A673 (cell line): ENCODE data around the gene RICTOR.

Experiments used
- EZH2 ChIP-seq: fragments of 200-600 bp; sonication (generic); IDR thresholded peaks from 2 replicates; pipeline ENCODE4 v1.6.1; 2017; ENCODE audit warnings: borderline replicate concordance, low read depth, mild to moderate bottlenecking, mixed read lengths, antibody characterized with exemption, low read length; ENCODE audit not compliant: poor library complexity, severe bottlenecking
- TF ChIP-seq, protein P1 (sequence below): fragments of 300-800, 200-600 bp; sonication (generic); conservative IDR thresholded peaks from 2 replicates; pipeline ENCODE4 v1.5.1; 2017; ENCODE audit warnings: low read depth, mild to moderate bottlenecking, antibody characterized with exemption, low read length, moderate library complexity, mixed read lengths

DNA sequence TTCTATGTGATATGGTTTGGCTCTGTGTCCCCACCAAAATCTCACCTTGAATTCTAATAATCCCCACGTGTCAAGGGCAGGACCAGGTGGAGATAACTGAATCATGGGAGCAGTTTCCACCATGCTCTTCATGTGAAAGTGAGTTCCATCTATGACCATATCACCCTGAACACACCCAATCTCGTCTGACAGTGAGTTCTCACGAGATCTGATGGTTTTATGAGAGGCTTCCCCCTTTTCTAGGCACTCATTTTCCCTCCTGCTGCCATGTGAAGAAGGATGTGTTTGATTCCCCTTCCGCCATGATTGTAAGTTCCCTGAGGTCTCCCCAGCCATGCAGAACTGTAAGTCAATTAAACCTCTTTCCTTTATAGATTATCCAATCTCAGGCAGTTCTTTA lies 64.2 kb downstream of the RICTOR start:
- TF ChIP-seq, protein P1, sequence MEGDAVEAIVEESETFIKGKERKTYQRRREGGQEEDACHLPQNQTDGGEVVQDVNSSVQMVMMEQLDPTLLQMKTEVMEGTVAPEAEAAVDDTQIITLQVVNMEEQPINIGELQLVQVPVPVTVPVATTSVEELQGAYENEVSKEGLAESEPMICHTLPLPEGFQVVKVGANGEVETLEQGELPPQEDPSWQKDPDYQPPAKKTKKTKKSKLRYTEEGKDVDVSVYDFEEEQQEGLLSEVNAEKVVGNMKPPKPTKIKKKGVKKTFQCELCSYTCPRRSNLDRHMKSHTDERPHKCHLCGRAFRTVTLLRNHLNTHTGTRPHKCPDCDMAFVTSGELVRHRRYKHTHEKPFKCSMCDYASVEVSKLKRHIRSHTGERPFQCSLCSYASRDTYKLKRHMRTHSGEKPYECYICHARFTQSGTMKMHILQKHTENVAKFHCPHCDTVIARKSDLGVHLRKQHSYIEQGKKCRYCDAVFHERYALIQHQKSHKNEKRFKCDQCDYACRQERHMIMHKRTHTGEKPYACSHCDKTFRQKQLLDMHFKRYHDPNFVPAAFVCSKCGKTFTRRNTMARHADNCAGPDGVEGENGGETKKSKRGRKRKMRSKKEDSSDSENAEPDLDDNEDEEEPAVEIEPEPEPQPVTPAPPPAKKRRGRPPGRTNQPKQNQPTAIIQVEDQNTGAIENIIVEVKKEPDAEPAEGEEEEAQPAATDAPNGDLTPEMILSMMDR: no peak
- TF ChIP-seq EZH2: no peak
